Trophoblast cell (in vitro differentiated cells and primary cell): ENCODE results near the gene USP6.
A peak's percentile ranks its signal among the peaks of the same experiment; 100 is the strongest.

Source experiments
- DNase-seq, 2 donors: peaks; one replicate each; pipeline ENCODE4 v3.0.0-alpha.2; 2016
- H2AFZ ChIP-seq: 2 replicates; pipeline ENCODE4 v1.6.1; 2013; ENCODE audit warnings: low read length, moderate library complexity, mild to moderate bottlenecking; ENCODE audit not compliant: insufficient read depth, poor library complexity
- H2AK5ac ChIP-seq: 2 replicates; pipeline ENCODE4 v1.6.1; 2013; ENCODE audit warnings: mild to moderate bottlenecking, low read length
- H2BK120ac ChIP-seq: 2 replicates; pipeline ENCODE4 v1.6.1; 2013; ENCODE audit warnings: low read length, mild to moderate bottlenecking, moderate library complexity; ENCODE audit not compliant: insufficient read depth, poor library complexity
- H2BK12ac ChIP-seq: 2 replicates; pipeline ENCODE4 v1.6.1; 2013; ENCODE audit warnings: mild to moderate bottlenecking, low read length, moderate library complexity
- H2BK5ac ChIP-seq: 2 replicates; pipeline ENCODE4 v1.6.1; 2013; ENCODE audit warnings: low read length, low read depth, moderate library complexity, mild to moderate bottlenecking; ENCODE audit not compliant: poor library complexity
- H3K14ac ChIP-seq: 2 replicates; pipeline ENCODE4 v1.6.1; 2013; ENCODE audit warnings: mild to moderate bottlenecking, low read length
- H3K18ac ChIP-seq: 2 replicates; pipeline ENCODE4 v1.6.1; 2013; ENCODE audit warnings: mild to moderate bottlenecking, low read length
- H3K23ac ChIP-seq: 2 replicates; pipeline ENCODE4 v1.6.1; 2013; ENCODE audit warnings: low read length
- H3K27ac ChIP-seq: 2 replicates; pipeline ENCODE4 v1.5.1; 2013; ENCODE audit warnings: low read depth, mild to moderate bottlenecking, inconsistent platforms, low read length, moderate library complexity
- H3K27me3 ChIP-seq: 2 replicates; pipeline ENCODE4 v1.6.1; 2013; ENCODE audit warnings: inconsistent platforms, mild to moderate bottlenecking, low read length, moderate library complexity; ENCODE audit not compliant: insufficient read depth
- H3K36me3 ChIP-seq, 2 experiments: 1 replicate in 1 of 2; 2 replicates in 1 of 2; pipeline ENCODE4 v1.6.1; 2013; ENCODE audit warnings: low read length in 2 of 2, mild to moderate bottlenecking in 2 of 2, moderate library complexity in 1 of 2; ENCODE audit not compliant: insufficient read depth in 2 of 2, control insufficient read depth in 1 of 2
- H3K4ac ChIP-seq: 2 replicates; pipeline ENCODE4 v1.6.1; 2013; ENCODE audit warnings: low read depth, mild to moderate bottlenecking, low read length, moderate library complexity
- H3K4me1 ChIP-seq, 2 experiments: 1 replicate in 1 of 2; 2 replicates in 1 of 2; pipeline ENCODE4 v1.6.1; 2013; ENCODE audit warnings: low read length in 2 of 2, mild to moderate bottlenecking in 2 of 2, moderate library complexity in 1 of 2; ENCODE audit not compliant: insufficient read depth in 2 of 2, control insufficient read depth in 1 of 2
- H3K4me2 ChIP-seq: 2 replicates; pipeline ENCODE4 v1.6.1; 2013; ENCODE audit warnings: inconsistent platforms, mild to moderate bottlenecking, low read length, moderate library complexity
- H3K4me3 ChIP-seq: 2 replicates; pipeline ENCODE4 v1.5.1; 2013; ENCODE audit warnings: mild to moderate bottlenecking, low read depth, low read length, inconsistent platforms
- H3K79me1 ChIP-seq: one replicate; pipeline ENCODE4 v1.6.1; 2013; ENCODE audit warnings: low read length
- H3K79me2 ChIP-seq: 2 replicates; pipeline ENCODE4 v1.6.1; 2013; ENCODE audit warnings: low read length, mild to moderate bottlenecking; ENCODE audit not compliant: control insufficient read depth, insufficient read depth, poor library complexity
- H3K9ac ChIP-seq: 2 replicates; pipeline ENCODE4 v1.6.1; 2013; ENCODE audit warnings: mild to moderate bottlenecking, low read length
- H3K9me3 ChIP-seq: 2 replicates; pipeline ENCODE4 v1.6.1; 2013; ENCODE audit warnings: low read depth, mild to moderate bottlenecking, control low read depth, inconsistent platforms, low read length; ENCODE audit not compliant: insufficient read depth
- H4K12ac ChIP-seq: 2 replicates; pipeline ENCODE4 v1.6.1; 2013; ENCODE audit warnings: low read depth, mild to moderate bottlenecking, low read length, moderate library complexity
- H4K8ac ChIP-seq: 2 replicates; pipeline ENCODE4 v1.6.1; 2013; ENCODE audit warnings: low read depth, mild to moderate bottlenecking, low read length, moderate library complexity
- H4K91ac ChIP-seq: one replicate; pipeline ENCODE4 v1.6.1; 2013; ENCODE audit warnings: low read depth, mild to moderate bottlenecking, low read length, moderate library complexity
- WGBS: extraction: QIAGEN DNeasy Blood & Tissue Kit; methylation state at CpG from one replicate; pipeline ENCODE4 v1.1.7; 2013; ENCODE audit warnings: missing lambda C conversion rate; ENCODE audit not compliant: insufficient read length, insufficient coverage; ENCODE audit errors: extremely low coverage; 5-methylcytosine and 5-hydroxymethylcytosine counted together

The USP6 gene

GRCh38 chr17:5201011-5201410, 85.2 kb downstream of the USP6 start:
- Histone ChIP-seq H3K79me2 (no peaks in the 10 kb centered on the region), H3K14ac (no peak overlapping the region), H4K91ac (no peak overlapping the region), H3K27ac (no peak overlapping the region), H2BK120ac (no peak overlapping the region), H3K36me3 (no peaks in the 10 kb centered on the region), H3K23ac (no peak overlapping the region), H2AK5ac (no peak overlapping the region), H3K9me3 (no peaks in the 10 kb centered on the region), H3K4me1 (no peaks in the 10 kb centered on the region), H3K9ac (no peak overlapping the region), H2BK12ac (no peak overlapping the region), H4K12ac (no peak overlapping the region), H3K79me1 (no peaks in the 10 kb centered on the region), H3K18ac (no peak overlapping the region), H3K27me3 (no peaks in the 10 kb centered on the region), H3K4me3 (no peak overlapping the region), H3K4ac (no peak overlapping the region), H2BK5ac (no peak overlapping the region), H2AFZ (no peak overlapping the region), H3K4me2 (no peak overlapping the region), H4K8ac (no peak overlapping the region)
- DNase-seq: peak in 1 of 2 donors; percentile 14
- WGBS: no CpG with 5 or more reads among the region's 8 CpGs

DNA sequence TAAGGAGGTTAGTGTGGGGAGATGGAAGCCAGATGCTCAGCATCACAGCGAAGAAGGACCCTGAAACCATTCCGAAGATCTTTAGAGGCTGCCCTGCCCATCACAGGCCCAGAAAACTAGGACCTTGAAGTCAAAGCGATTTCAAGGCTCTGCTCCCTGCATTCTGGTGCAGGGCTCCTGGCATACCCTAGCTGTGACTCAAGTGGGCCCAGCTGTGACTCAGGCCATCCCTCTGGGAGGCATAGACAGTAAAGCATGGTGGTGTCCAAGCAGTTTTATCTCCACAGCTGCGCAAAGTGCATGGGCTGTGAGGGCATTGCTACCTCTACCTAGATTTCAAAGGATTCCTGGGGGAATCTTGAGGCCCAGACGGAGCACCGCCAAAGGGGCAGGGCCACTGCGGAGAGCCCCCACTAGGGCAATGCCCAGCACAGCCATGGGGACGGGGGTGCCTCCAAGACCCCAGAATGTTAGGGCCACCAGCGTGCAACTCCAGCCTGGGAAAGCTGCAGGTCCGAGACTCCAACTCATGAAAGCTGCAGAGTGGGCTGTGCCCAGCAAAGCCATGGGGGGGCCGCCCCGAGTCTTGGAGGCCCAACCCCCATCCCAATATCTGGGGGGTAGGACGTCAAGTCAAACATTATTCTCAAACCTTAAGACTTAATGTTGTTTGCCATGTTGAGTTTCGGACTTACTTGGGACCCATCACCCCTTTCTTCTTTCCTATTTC, 87.5 kb downstream of the USP6 start:
- H2BK5ac ChIP-seq: no peak overlapping the region
- peak; percentile 83 to 89 for DNase-seq
- H3K27me3 ChIP-seq: no peaks in the 10 kb centered on the region
- no peak overlapping the region for H3K4me2 ChIP-seq
- no peaks in the 10 kb centered on the region for H3K79me1 ChIP-seq
- H3K4me1 ChIP-seq: no peaks in the 10 kb centered on the region
- no peak overlapping the region for H2AFZ ChIP-seq
- H3K9ac ChIP-seq: no peak overlapping the region
- H3K4me3 ChIP-seq: no peak overlapping the region
- no peak overlapping the region for H3K14ac ChIP-seq
- H4K8ac ChIP-seq: no peak overlapping the region
- WGBS: no CpG with 5 or more reads among the region's 14 CpGs
- H3K36me3 ChIP-seq: no peaks in the 10 kb centered on the region
- no peaks in the 10 kb centered on the region for H3K79me2 ChIP-seq
- no peak overlapping the region for H3K4ac ChIP-seq
- no peak overlapping the region for H4K91ac ChIP-seq
- H3K27ac ChIP-seq: no peak overlapping the region
- no peak overlapping the region for H2AK5ac ChIP-seq
- no peak overlapping the region for H2BK120ac ChIP-seq
- no peak overlapping the region for H2BK12ac ChIP-seq
- no peak overlapping the region for H4K12ac ChIP-seq
- H3K9me3 ChIP-seq: no peaks in the 10 kb centered on the region
- H3K23ac ChIP-seq: no peak overlapping the region
- no peak overlapping the region for H3K18ac ChIP-seq

DNA sequence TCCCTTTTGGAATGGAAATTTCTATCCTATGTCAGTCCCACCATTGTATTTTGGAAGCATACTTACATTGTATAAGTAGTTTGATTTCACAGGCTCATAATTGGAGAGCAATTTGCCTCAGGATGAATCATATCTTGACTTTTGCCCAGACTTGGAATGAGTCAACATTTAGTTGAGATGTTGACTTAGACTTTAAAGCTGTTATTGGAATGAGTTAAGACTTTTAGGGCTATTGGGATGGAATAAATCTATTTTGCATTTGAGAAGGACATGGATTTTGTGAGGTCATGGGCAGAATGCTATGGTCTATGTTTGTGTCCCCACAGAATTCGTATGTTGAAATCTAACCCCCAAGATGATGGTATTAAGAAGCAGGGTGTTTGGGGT, 88.1 kb downstream of the USP6 start:
- Histone ChIP-seq H3K14ac (no peak overlapping the region), H3K4me3 (no peak overlapping the region), H3K4me1 (no peaks in the 10 kb centered on the region), H4K12ac (no peak overlapping the region), H2BK5ac (no peak overlapping the region), H3K9ac (no peak overlapping the region), H3K79me2 (no peaks in the 10 kb centered on the region), H3K4ac (no peak overlapping the region), H3K9me3 (no peaks in the 10 kb centered on the region), H2BK12ac (no peak overlapping the region), H2BK120ac (no peak overlapping the region), H3K79me1 (no peaks in the 10 kb centered on the region), H3K36me3 (no peaks in the 10 kb centered on the region), H3K27me3 (no peaks in the 10 kb centered on the region), H3K4me2 (no peak overlapping the region), H3K27ac (no peak overlapping the region), H2AFZ (no peak overlapping the region), H4K91ac (no peak overlapping the region), H4K8ac (no peak overlapping the region), H2AK5ac (no peak overlapping the region), H3K23ac (no peak overlapping the region), H3K18ac (no peak overlapping the region)
- no CpG with 5 or more reads among the region's 1 CpG for WGBS
- peak; percentile 10 to 77 for DNase-seq

GRCh38 chr17:5209396-5209795, 93.6 kb downstream of the USP6 start:
- DNase-seq: no peak
- H3K4me1 ChIP-seq: no peaks in the 10 kb centered on the region
- H2AFZ ChIP-seq: no peak overlapping the region
- no CpG with 5 or more reads among the region's 3 CpGs for WGBS
- no peak overlapping the region for H3K14ac ChIP-seq
- H2BK12ac ChIP-seq: no peak overlapping the region
- H4K12ac ChIP-seq: no peak overlapping the region
- H3K79me1 ChIP-seq: no peaks in the 10 kb centered on the region
- no peak overlapping the region for H3K27ac ChIP-seq
- H3K36me3 ChIP-seq: no peaks in the 10 kb centered on the region
- H3K23ac ChIP-seq: no peak overlapping the region
- no peak overlapping the region for H3K18ac ChIP-seq
- H3K27me3 ChIP-seq: no peaks in the 10 kb centered on the region
- no peaks in the 10 kb centered on the region for H3K79me2 ChIP-seq
- H4K8ac ChIP-seq: no peak overlapping the region
- H3K9me3 ChIP-seq: no peaks in the 10 kb centered on the region
- no peak overlapping the region for H2BK5ac ChIP-seq
- no peak overlapping the region for H3K9ac ChIP-seq
- H2BK120ac ChIP-seq: no peak overlapping the region
- no peak overlapping the region for H3K4me2 ChIP-seq
- no peak overlapping the region for H3K4ac ChIP-seq
- no peak overlapping the region for H2AK5ac ChIP-seq
- H3K4me3 ChIP-seq: no peak overlapping the region
- no peak overlapping the region for H4K91ac ChIP-seq
